Neural progenitor cell (in vitro differentiated cells): Measurements from ENCODE around the gene GJA3. TPM values are rescaled to one million over a fixed set of nuclear protein-coding genes. Genes with fewer than 3 reads are reported as not detected.
A peak's percentile ranks its signal among the peaks of the same experiment; 100 is the strongest.

Experiments used
- DNase-seq: peaks from one replicate; pipeline ENCODE4 v3.0.0-alpha.2; 2016; ENCODE audit warnings: low spot score
- H2AFZ ChIP-seq: fragments of 200-600 bp; sonication (generic); replicated peaks from 2 replicates; pipeline ENCODE4 v1.6.1; 2016; ENCODE audit warnings: antibody characterized with exemption
- H3F3A ChIP-seq: fragments of 200-600 bp; sonication (generic); 2 replicates; pipeline ENCODE4 v1.6.1; 2016; ENCODE audit warnings: antibody characterized with exemption, low read depth
- H3K27ac ChIP-seq: fragments of 200-600 bp; sonication (generic); 2 replicates; pipeline ENCODE4 v1.5.1; 2016; ENCODE audit warnings: mild to moderate bottlenecking
- H3K27me3 ChIP-seq: fragments of 200-600 bp; sonication (generic); 2 replicates; pipeline ENCODE4 v1.6.1; 2016; ENCODE audit warnings: mild to moderate bottlenecking, moderate library complexity
- H3K36me3 ChIP-seq: fragments of 200-600 bp; sonication (generic); 2 replicates; pipeline ENCODE4 v1.5.1; 2016
- H3K4me1 ChIP-seq: fragments of 200-600 bp; sonication (generic); 2 replicates; pipeline ENCODE4 v1.6.1; 2016; ENCODE audit warnings: mixed run types
- H3K4me2 ChIP-seq: fragments of 200-600 bp; sonication (generic); 2 replicates; pipeline ENCODE4 v1.6.1; 2016
- H3K4me3 ChIP-seq: fragments of 200-600 bp; sonication (generic); 2 replicates; pipeline ENCODE4 v1.5.1; 2016
- H3K79me2 ChIP-seq: fragments of 200-600 bp; sonication (generic); 2 replicates; pipeline ENCODE4 v1.6.1; 2016; ENCODE audit warnings: low read depth
- H3K9ac ChIP-seq: fragments of 200-600 bp; sonication (generic); 2 replicates; pipeline ENCODE4 v1.6.1; 2016
- H3K9me3 ChIP-seq: fragments of 200-600 bp; sonication (generic); 2 replicates; pipeline ENCODE4 v1.5.1; 2016; ENCODE audit warnings: low read depth
- H4K20me1 ChIP-seq: fragments of 200-600 bp; sonication (generic); 2 replicates; pipeline ENCODE4 v1.6.1; 2016; ENCODE audit warnings: low read depth
- H3K27ac Mint-ChIP-seq: 3 replicates; pipeline ENCODE4 v1.8.0; 2021; ENCODE audit warnings: mixed read lengths
- H3K27me3 Mint-ChIP-seq: 2 replicates; pipeline ENCODE4 v1.8.0; 2022; ENCODE audit warnings: low read depth, mild to moderate bottlenecking, inconsistent platforms, moderate library complexity, mixed read lengths; ENCODE audit not compliant: insufficient read depth
- H3K36me3 Mint-ChIP-seq: 3 replicates; pipeline ENCODE4 v1.8.0; 2021; ENCODE audit warnings: mixed read lengths
- H3K4me1 Mint-ChIP-seq: 3 replicates; pipeline ENCODE4 v1.8.0; 2021; ENCODE audit warnings: mixed read lengths
- H3K4me3 Mint-ChIP-seq: 3 replicates; pipeline ENCODE4 v1.8.0; 2021; ENCODE audit warnings: mild to moderate bottlenecking, moderate library complexity, mixed read lengths
- H3K9me3 Mint-ChIP-seq: 3 replicates; pipeline ENCODE4 v1.8.0; 2020; ENCODE audit warnings: mixed read lengths
- CTCF ChIP-seq: fragments of 200-600 bp; sonication (generic); IDR thresholded peaks from 2 replicates; pipeline ENCODE4 v1.5.1; 2017; ENCODE audit warnings: antibody characterized with exemption, mild to moderate bottlenecking
- EZH2 ChIP-seq: fragments of 200-600 bp; sonication (generic); IDR thresholded peaks from 2 replicates; pipeline ENCODE4 v1.6.1; 2017; ENCODE audit warnings: antibody characterized with exemption, mild to moderate bottlenecking, moderate library complexity
- EZH2phosphoT487 ChIP-seq: fragments of 200-600 bp; sonication (generic); IDR thresholded peaks from 2 replicates; pipeline ENCODE4 v1.6.1; 2017; ENCODE audit warnings: antibody characterized with exemption
- total RNA-seq: library from RNA; depleted of rRNA; stranded (reverse); fragments of >200 nt; gene quantifications from 2 replicates; pipeline ENCODE4 v1.2.3, GENCODE V29; 2015; ENCODE audit warnings: low replicate concordance

The GJA3 gene
- total RNA-seq, 1 donor from 2014 or later: 0.17 TPM

- Histone ChIP-seq H3K27me3 (peaks cover 70% of the 10 kb centered on the region), H2AFZ (peak overlapping the region; percentile 99), H3K9ac (no peak overlapping the region), H3K4me1 (peaks cover 7% of the 10 kb centered on the region), H3K4me3 (peak overlapping the region; percentile 67), H3K79me2 (no peaks in the 10 kb centered on the region), H3K9me3 (no peaks in the 10 kb centered on the region), H3K4me2 (peak overlapping the region; percentile 97), H3K27ac (no peak overlapping the region), H3K36me3 (no peaks in the 10 kb centered on the region), H4K20me1 (no peaks in the 10 kb centered on the region), H3F3A (peaks cover 10% of the 10 kb centered on the region)
- H3K4me3 Mint-ChIP-seq: peak overlapping the region; percentile 64
- DNase-seq: no peak
- TF ChIP-seq EZH2phosphoT487 (no peak), EZH2 (no peak), CTCF (no peak)
- no peaks in the 10 kb centered on the region for H3K4me1 Mint-ChIP-seq
- no peak overlapping the region for H3K27ac Mint-ChIP-seq
- H3K36me3 Mint-ChIP-seq: no peaks in the 10 kb centered on the region
- H3K27me3 Mint-ChIP-seq: peaks cover 17% of the 10 kb centered on the region
- no peaks in the 10 kb centered on the region for H3K9me3 Mint-ChIP-seq
These were observed 33.6 kb downstream of the GJA3 start for GRCh38 chr13:20127262-20127561.

- Histone ChIP-seq H3K9ac (no peak overlapping the region), H3K27ac (no peak overlapping the region), H3K9me3 (no peaks in the 10 kb centered on the region), H3K4me1 (peaks cover 7% of the 10 kb centered on the region), H4K20me1 (no peaks in the 10 kb centered on the region), H2AFZ (no peak overlapping the region), H3K4me2 (no peak overlapping the region), H3F3A (peaks cover 10% of the 10 kb centered on the region), H3K36me3 (no peaks in the 10 kb centered on the region), H3K79me2 (no peaks in the 10 kb centered on the region), H3K27me3 (peaks cover 65% of the 10 kb centered on the region), H3K4me3 (no peak overlapping the region)
- Mint-ChIP-seq H3K27me3 (peaks cover 17% of the 10 kb centered on the region), H3K4me3 (no peak overlapping the region), H3K4me1 (no peaks in the 10 kb centered on the region), H3K27ac (no peak overlapping the region), H3K9me3 (no peaks in the 10 kb centered on the region), H3K36me3 (no peaks in the 10 kb centered on the region)
- no peak for DNase-seq
- TF ChIP-seq EZH2 (no peak), EZH2phosphoT487 (no peak), CTCF (no peak)
These were observed 34.2 kb downstream of the GJA3 start for GRCh38 chr13:20126541-20127261.

GRCh38 chr13:20125783-20126165 is 35.1 kb downstream of the GJA3 start:
- no peak overlapping the region for H3K9ac ChIP-seq

More at GRCh38 chr13:20125783-20126165, 35.1 kb downstream of the GJA3 start:
- H4K20me1 ChIP-seq: no peaks in the 10 kb centered on the region
- no peaks in the 10 kb centered on the region for H3K36me3 ChIP-seq
- no peak overlapping the region for H3K27ac Mint-ChIP-seq
- H3K4me1 Mint-ChIP-seq: peaks cover 4% of the 10 kb centered on the region
- no peak overlapping the region for H3K4me3 Mint-ChIP-seq
- peaks cover 56% of the 10 kb centered on the region for H3K27me3 ChIP-seq
- no peak overlapping the region for H3K27ac ChIP-seq
- DNase-seq: no peak
- TF ChIP-seq CTCF: no peak
- TF ChIP-seq EZH2phosphoT487: no peak
- no peak for TF ChIP-seq EZH2
- no peak overlapping the region for H2AFZ ChIP-seq
- H3K36me3 Mint-ChIP-seq: no peaks in the 10 kb centered on the region
- H3K27me3 Mint-ChIP-seq: peaks cover 17% of the 10 kb centered on the region
- no peaks in the 10 kb centered on the region for H3K9me3 Mint-ChIP-seq
- no peak overlapping the region for H3K4me3 ChIP-seq
- H3F3A ChIP-seq: peaks cover 15% of the 10 kb centered on the region
- peaks cover 7% of the 10 kb centered on the region for H3K4me1 ChIP-seq
- no peaks in the 10 kb centered on the region for H3K9me3 ChIP-seq
- H3K79me2 ChIP-seq: no peaks in the 10 kb centered on the region
- no peak overlapping the region for H3K4me2 ChIP-seq
